HepG2 (cell line): ENCODE measurements around the gene TF. TPM values are rescaled to one million over a fixed set of nuclear protein-coding genes. Genes with fewer than 3 reads are reported as not detected.

Experiments used
- HMG20B ChIP-seq: conservative IDR thresholded peaks from 2 replicates; pipeline ENCODE4 v1.6.1; 2016; ENCODE audit warnings: missing genetic modification reagents, missing compliant biosample characterization
- JUN ChIP-seq: sonication (generic); formaldehyde crosslinking; IDR thresholded peaks from 2 replicates; pipeline ENCODE4 v1.4.0; 2020; ENCODE audit warnings: mild to moderate bottlenecking, missing genetic modification reagents
- MED13 ChIP-seq: sonication (generic); formaldehyde crosslinking; IDR thresholded peaks from 2 replicates; pipeline ENCODE4 v1.5.0; 2020; ENCODE audit warnings: missing genetic modification reagents
- MED8 ChIP-seq: sonication (generic); formaldehyde crosslinking; IDR thresholded peaks from 2 replicates; pipeline ENCODE4 v1.8.1; 2023; ENCODE audit warnings: mild to moderate bottlenecking, missing genetic modification reagents; ENCODE audit not compliant: insufficient replicate concordance
- MXI1 ChIP-seq: IDR thresholded peaks from 3 replicates; pipeline ENCODE4 v1.6.1; 2012; ENCODE audit warnings: low read depth, low read length, inconsistent platforms, borderline replicate concordance
- NFE2L1 ChIP-seq: sonication (generic); formaldehyde crosslinking; IDR thresholded peaks from 2 replicates; pipeline ENCODE4 v1.4.0; 2020; ENCODE audit warnings: missing genetic modification reagents, mild to moderate bottlenecking, borderline replicate concordance
- NFE2L2 ChIP-seq: fragments of 150-350 bp; IDR thresholded peaks from 2 replicates; pipeline ENCODE4 v1.6.1; 2014; ENCODE audit warnings: low read length
- PHF21A ChIP-seq: sonication (generic); formaldehyde crosslinking; IDR thresholded peaks from 2 replicates; pipeline ENCODE4 v1.5.0; 2020; ENCODE audit warnings: mild to moderate bottlenecking, missing genetic modification reagents
- RCOR2 ChIP-seq: IDR thresholded peaks from 2 replicates; pipeline ENCODE4 v1.6.1; 2016; ENCODE audit warnings: missing biosample characterization, missing genetic modification reagents
- SP2 ChIP-seq: sonication (generic); formaldehyde crosslinking; IDR thresholded peaks from 2 replicates; pipeline ENCODE4 v1.5.1; 2020; ENCODE audit warnings: mild to moderate bottlenecking, missing genetic modification reagents
- ZNF605 ChIP-seq: sonication (generic); formaldehyde crosslinking; IDR thresholded peaks from 2 replicates; pipeline ENCODE4 v1.8.0; 2022; ENCODE audit warnings: mild to moderate bottlenecking, missing genetic modification reagents
- ZSCAN22 ChIP-seq: sonication (generic); formaldehyde crosslinking; IDR thresholded peaks from 2 replicates; pipeline ENCODE4 v1.4.0; 2020; ENCODE audit warnings: mild to moderate bottlenecking, missing genetic modification reagents
- polyA plus RNA-seq, 8 experiments: library from polyadenylated mRNA; depleted of rRNA in 3 of 8; stranded (reverse) in 7 of 8; unstranded in 1 of 8; fragments of >200 nt; fragmentation: Illumina TruSeq in 4 of 8; extraction: Trizol in 4 of 8; gene quantifications; 2 replicates each; pipeline versions ENCODE4 v1.2.1 to v1.2.3, GENCODE V29; 2011 to 2016; ENCODE audit warnings: low read depth in 4 of 8, missing spikeins in 1 of 8, mixed read lengths in 1 of 8; ENCODE audit not compliant: insufficient read depth in 1 of 8
- total RNA-seq, 5 experiments: library from RNA; depleted of rRNA; stranded (reverse); fragments of >200 nt; fragmentation: Illumina TruSeq; extraction: Trizol; gene quantifications; 2 replicates each; pipeline ENCODE4 v1.2.3, GENCODE V29; 2016; ENCODE audit warnings: low read depth in 1 of 5
- TF ChIP-seq, protein P1 (sequence below): sonication (generic); formaldehyde crosslinking; IDR thresholded peaks from 2 replicates; pipeline ENCODE4 v1.4.0; 2020; ENCODE audit warnings: missing genetic modification reagents, borderline replicate concordance
- TF ChIP-seq, protein P2 (sequence below): sonication (generic); formaldehyde crosslinking; IDR thresholded peaks from 2 replicates; pipeline ENCODE4 v1.4.0; 2020; ENCODE audit warnings: mild to moderate bottlenecking, missing genetic modification reagents, borderline replicate concordance
- TF ChIP-seq, protein P3 (sequence below): sonication (generic); formaldehyde crosslinking; IDR thresholded peaks from 2 replicates; pipeline ENCODE4 v1.5.1; 2020; ENCODE audit warnings: mild to moderate bottlenecking, missing genetic modification reagents, moderate library complexity

The TF gene
- total and polyA plus RNA-seq, 2 of the 13 experiments (the other 11 are each of a cell fraction or from before 2014, with no cell fraction given), result 10,074 to 11,821 TPM

DNA sequence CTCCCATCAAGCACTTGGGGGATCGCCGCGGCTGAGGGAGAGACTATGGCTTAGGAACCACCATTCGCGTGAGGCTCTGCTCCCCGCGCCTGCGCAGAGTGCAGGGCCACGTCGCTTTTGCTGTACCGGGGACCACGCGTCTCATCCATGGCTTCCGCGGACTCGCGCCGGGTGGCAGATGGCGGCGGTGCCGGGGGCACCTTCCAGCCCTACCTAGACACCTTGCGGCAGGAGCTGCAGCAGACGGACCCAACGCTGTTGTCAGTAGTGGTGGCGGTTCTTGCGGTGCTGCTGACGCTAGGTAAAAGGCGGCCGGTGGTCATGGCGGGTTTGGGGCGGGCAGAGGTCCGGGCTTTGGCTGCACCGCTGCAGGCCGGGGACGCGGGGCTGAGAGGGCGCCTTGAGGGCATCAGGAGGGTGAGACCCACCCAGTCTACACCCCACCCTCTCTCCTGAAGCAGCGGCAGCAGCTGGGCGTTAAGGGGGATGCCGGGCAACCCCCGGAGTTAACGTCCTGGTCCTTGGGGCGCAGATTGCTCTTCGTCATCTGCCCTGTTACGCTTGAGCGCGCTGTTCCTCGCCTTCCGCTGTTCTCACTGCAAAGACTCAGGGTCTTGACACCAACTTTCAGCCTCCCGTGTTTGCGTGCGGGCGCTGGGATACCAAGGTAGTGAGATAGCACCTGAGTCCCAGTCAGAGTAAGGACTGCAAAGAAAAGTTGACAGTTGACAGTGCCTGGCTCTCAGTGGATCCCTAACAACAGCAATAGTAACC, 59.7 kb downstream of the TF start, which contains the start of gene SRPRB (continued):
- TF ChIP-seq, protein P1, sequence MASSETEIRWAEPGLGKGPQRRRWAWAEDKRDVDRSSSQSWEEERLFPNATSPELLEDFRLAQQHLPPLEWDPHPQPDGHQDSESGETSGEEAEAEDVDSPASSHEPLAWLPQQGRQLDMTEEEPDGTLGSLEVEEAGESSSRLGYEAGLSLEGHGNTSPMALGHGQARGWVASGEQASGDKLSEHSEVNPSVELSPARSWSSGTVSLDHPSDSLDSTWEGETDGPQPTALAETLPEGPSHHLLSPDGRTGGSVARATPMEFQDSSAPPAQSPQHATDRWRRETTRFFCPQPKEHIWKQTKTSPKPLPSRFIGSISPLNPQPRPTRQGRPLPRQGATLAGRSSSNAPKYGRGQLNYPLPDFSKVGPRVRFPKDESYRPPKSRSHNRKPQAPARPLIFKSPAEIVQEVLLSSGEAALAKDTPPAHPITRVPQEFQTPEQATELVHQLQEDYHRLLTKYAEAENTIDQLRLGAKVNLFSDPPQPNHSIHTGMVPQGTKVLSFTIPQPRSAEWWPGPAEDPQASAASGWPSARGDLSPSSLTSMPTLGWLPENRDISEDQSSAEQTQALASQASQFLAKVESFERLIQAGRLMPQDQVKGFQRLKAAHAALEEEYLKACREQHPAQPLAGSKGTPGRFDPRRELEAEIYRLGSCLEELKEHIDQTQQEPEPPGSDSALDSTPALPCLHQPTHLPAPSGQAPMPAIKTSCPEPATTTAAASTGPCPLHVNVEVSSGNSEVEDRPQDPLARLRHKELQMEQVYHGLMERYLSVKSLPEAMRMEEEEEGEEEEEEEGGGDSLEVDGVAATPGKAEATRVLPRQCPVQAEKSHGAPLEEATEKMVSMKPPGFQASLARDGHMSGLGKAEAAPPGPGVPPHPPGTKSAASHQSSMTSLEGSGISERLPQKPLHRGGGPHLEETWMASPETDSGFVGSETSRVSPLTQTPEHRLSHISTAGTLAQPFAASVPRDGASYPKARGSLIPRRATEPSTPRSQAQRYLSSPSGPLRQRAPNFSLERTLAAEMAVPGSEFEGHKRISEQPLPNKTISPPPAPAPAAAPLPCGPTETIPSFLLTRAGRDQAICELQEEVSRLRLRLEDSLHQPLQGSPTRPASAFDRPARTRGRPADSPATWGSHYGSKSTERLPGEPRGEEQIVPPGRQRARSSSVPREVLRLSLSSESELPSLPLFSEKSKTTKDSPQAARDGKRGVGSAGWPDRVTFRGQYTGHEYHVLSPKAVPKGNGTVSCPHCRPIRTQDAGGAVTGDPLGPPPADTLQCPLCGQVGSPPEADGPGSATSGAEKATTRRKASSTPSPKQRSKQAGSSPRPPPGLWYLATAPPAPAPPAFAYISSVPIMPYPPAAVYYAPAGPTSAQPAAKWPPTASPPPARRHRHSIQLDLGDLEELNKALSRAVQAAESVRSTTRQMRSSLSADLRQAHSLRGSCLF, result no peak
- TF ChIP-seq PHF21A (CRISPR knock-in tag) (no peak), NFE2L2 (no peak), MED13 (CRISPR knock-in tag) (no peak), RCOR2 (CRISPR knock-in tag) (no peak), ZNF605 (peak; percentile 54; the same call in 1 of the 2 replicates), MED8 (CRISPR knock-in tag) (no peak), NFE2L1 (CRISPR knock-in tag) (no peak), HMG20B (CRISPR knock-in tag) (no peak), SP2 (peak; percentile 63; the same call in 1 of the 2 replicates), JUN (0 out of 2 replicates have a peak, but pooled peaks have one; percentile 23), ZSCAN22 (CRISPR knock-in tag) (no peak), MXI1 (peak; percentile 94; the same call in 1 of the 3 replicates)
- TF ChIP-seq, protein P2, sequence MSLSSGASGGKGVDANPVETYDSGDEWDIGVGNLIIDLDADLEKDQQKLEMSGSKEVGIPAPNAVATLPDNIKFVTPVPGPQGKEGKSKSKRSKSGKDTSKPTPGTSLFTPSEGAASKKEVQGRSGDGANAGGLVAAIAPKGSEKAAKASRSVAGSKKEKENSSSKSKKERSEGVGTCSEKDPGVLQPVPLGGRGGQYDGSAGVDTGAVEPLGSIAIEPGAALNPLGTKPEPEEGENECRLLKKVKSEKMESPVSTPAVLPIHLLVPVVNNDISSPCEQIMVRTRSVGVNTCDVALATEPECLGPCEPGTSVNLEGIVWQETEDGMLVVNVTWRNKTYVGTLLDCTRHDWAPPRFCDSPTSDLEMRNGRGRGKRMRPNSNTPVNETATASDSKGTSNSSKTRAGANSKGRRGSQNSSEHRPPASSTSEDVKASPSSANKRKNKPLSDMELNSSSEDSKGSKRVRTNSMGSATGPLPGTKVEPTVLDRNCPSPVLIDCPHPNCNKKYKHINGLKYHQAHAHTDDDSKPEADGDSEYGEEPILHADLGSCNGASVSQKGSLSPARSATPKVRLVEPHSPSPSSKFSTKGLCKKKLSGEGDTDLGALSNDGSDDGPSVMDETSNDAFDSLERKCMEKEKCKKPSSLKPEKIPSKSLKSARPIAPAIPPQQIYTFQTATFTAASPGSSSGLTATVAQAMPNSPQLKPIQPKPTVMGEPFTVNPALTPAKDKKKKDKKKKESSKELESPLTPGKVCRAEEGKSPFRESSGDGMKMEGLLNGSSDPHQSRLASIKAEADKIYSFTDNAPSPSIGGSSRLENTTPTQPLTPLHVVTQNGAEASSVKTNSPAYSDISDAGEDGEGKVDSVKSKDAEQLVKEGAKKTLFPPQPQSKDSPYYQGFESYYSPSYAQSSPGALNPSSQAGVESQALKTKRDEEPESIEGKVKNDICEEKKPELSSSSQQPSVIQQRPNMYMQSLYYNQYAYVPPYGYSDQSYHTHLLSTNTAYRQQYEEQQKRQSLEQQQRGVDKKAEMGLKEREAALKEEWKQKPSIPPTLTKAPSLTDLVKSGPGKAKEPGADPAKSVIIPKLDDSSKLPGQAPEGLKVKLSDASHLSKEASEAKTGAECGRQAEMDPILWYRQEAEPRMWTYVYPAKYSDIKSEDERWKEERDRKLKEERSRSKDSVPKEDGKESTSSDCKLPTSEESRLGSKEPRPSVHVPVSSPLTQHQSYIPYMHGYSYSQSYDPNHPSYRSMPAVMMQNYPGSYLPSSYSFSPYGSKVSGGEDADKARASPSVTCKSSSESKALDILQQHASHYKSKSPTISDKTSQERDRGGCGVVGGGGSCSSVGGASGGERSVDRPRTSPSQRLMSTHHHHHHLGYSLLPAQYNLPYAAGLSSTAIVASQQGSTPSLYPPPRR (CRISPR knock-in tag), result no peak
- TF ChIP-seq, protein P3, sequence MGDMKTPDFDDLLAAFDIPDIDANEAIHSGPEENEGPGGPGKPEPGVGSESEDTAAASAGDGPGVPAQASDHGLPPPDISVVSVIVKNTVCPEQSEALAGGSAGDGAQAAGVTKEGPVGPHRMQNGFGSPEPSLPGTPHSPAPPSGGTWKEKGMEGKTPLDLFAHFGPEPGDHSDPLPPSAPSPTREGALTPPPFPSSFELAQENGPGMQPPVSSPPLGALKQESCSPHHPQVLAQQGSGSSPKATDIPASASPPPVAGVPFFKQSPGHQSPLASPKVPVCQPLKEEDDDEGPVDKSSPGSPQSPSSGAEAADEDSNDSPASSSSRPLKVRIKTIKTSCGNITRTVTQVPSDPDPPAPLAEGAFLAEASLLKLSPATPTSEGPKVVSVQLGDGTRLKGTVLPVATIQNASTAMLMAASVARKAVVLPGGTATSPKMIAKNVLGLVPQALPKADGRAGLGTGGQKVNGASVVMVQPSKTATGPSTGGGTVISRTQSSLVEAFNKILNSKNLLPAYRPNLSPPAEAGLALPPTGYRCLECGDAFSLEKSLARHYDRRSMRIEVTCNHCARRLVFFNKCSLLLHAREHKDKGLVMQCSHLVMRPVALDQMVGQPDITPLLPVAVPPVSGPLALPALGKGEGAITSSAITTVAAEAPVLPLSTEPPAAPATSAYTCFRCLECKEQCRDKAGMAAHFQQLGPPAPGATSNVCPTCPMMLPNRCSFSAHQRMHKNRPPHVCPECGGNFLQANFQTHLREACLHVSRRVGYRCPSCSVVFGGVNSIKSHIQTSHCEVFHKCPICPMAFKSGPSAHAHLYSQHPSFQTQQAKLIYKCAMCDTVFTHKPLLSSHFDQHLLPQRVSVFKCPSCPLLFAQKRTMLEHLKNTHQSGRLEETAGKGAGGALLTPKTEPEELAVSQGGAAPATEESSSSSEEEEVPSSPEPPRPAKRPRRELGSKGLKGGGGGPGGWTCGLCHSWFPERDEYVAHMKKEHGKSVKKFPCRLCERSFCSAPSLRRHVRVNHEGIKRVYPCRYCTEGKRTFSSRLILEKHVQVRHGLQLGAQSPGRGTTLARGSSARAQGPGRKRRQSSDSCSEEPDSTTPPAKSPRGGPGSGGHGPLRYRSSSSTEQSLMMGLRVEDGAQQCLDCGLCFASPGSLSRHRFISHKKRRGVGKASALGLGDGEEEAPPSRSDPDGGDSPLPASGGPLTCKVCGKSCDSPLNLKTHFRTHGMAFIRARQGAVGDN (CRISPR knock-in tag), result peak; percentile 91
